Stimulated activated CD4-positive, alpha-beta T cell treated with anti-CD3 and anti-CD28 coated beads, Interleukin-15, amount 100 ng/mL, for 24 hours (primary cell): ENCODE data around the gene WHRN.

Experiments
- DNase-seq: peaks from one replicate; pipeline ENCODE4 v3.0.0-alpha.2; 2020

Gene WHRN

GRCh38 chr9:114505187-114506081 lies at the start of gene WHRN:
TSS of gene WHRN (minus strand) at chr9:114505473. CDS start at chr9:114504801, 672 bp downstream.
- DNase-seq = peak; percentile 94

GRCh38 chr9:114553202-114553601 lies 47.9 kb upstream of the WHRN start:
- no peak for DNase-seq

DNA sequence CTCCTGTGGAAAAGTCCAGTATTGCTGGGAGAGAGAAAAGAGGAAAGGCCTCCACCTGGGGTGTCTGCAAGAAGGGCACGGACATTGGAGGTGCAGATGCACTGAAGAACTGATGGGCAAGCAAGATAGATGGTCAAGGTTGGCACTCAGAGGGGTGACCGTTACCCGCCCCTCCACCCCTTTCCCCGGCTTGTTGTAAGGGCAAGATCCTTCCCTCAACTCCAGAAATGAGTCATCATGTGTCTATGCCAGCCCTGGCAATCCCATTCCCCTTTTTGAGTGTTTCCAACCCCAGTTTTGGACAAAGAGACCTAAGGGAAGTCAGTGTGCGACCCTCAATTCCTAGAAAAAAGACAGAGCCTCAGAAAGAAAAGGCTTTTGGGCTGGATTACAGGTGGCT lies 47.4 kb upstream of the WHRN start:
- no peak for DNase-seq

DNA sequence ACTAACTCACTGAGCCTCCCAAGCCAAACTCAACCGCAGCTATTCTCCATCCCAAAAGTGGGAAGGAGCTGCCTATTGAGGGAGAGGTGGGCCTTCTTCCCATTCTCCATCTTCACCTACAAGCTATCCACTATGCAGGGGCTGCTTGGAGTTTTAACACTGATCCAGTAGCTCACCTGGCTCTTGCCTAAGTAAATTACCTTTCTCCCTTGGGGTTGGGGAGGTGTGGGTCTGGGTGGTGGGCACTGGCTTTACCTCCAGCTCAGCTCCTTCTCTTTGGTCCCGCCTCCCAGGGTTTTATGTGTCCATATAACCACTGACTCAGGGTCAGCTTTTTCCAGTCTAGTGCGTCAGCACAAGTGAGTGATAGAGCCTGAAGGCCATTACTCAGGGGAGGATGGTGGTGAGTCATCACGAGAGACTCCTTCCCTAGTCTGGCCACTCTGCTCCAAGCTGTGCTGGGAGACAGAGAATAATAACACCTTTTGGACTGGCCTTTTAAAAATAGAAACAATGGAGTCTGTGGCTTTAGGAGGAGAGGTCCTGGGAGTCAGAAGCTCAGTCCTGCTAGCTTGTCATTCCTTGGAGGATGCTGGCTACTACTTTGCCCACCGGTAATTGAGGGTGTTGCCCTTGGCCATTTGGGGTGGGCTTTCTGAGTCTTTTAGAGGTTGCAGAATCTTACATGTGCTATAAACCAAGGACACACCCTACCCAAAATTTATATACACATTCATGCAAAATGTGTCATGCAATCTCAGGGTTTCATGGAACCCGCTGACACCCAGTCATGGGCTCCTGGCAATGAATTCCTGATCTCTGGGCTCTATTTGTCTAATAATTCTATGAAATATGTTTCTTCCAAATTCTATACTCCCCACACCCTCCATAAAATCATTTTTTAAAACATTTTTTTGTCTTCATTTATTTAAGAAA lies 46.7 kb upstream of the WHRN start:
- no peak for DNase-seq

DNA sequence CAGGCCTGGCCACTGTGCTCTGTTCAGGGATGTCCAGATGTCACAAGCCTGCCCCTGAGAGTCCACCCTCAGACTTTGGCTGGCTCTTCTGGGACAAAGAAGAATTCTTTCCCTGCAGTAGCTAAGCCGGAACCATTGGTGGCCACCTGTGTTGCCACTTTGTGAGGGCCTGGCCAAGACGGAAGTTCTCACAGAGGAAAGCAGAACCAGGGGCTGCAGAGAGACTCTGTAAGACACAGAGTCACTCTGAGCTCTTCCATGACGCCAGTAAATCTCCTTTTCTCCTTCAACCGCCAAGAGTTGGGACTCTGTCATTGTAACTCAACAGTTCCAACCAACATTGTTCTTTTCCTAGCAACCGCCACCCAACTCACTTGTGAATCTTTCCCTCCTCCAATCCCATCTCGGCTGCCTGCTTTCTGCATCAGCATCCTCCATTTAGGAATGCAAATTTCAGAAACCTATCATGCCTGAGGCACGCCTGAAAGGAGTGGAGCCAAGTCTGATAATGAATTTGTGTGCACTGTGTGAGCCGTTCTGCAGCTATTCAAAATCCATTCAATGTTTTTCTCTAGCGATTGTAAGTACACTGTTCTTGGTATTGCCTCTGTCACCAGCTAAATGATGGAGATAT lies 44.5 kb upstream of the WHRN start:
- DNase-seq = no peak

- DNase-seq = no peak
Measured at GRCh38 chr9:114546851-114547250, 41.6 kb upstream of the WHRN start.

DNA sequence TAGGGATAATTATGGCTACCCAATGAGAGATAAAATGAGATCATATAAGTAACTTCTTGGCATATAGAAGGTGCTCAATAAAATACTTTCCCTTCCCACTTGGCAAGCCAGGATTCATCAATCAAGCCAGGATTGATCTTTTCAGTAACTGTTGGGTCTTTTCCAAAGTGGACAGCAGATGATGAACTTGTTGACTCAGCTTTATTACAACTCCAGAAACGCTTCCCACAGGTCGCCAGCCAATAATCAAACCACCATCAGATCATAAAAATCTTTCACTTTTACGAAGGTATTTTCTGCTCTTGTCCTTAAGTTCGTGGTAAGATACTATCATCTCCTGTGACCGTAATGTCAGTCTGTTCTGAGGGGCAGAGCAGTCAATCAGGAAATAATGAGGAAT lies 39.8 kb upstream of the WHRN start:
- DNase-seq = no peak

GRCh38 chr9:114539701-114540380 lies 34.6 kb upstream of the WHRN start:
- no peak for DNase-seq

DNA sequence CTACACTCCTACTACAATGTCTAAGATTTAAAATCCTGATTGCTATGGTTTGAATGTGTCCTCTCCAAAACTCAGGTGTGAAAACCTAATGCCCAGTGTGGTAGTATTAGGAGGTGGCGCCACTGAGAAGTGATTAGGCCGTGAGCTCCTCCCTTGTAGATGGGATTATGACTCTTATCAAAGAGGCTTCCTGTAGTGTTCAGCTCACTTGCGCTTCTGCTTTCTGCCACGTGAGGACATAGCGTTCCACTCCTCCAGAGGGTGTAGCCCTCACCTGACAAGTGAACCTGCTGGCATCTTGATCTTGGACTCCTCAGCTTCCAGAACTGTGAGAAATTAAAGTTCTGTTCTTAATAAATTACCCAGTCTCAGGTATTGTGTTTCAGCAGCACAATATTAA lies 33.0 kb upstream of the WHRN start:
- peak; percentile 16 for DNase-seq

DNA sequence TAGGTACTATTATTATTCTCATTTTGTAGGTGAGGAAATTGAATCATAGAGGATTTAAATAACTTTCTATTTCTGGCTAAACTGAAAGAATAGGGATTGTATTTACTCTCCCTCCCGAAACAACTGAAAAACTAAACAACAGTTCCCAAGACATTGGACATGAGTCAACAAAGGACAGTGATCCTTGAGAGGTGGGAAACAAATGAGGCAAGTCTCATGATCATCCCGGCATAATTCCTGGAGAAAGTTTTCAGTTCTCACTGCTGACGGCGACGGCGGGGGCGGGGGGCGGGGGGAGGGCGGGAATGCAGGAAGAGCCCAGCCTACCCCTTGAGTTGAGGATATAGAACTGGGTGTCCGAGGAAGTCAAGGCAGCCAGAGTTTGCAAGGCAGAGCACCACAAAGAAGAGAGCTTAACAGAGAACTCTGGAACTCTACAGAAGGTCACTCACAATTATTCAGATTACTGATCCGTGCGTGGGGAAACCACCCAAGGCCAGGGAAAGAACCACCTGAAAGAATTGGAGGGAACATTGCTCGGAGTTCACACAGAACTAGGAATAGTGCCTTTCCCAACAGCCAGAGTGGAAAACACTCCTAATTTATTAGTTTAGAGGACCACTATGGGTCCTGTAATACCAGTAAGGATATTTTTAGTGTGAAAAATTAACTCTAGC lies 27.4 kb upstream of the WHRN start:
- DNase-seq = no peak

- no peak for DNase-seq
Measured at GRCh38 chr9:114529285-114529684, 24.0 kb upstream of the WHRN start.

- DNase-seq = no peak
Measured at GRCh38 chr9:114526807-114527206, 21.5 kb upstream of the WHRN start.

DNA sequence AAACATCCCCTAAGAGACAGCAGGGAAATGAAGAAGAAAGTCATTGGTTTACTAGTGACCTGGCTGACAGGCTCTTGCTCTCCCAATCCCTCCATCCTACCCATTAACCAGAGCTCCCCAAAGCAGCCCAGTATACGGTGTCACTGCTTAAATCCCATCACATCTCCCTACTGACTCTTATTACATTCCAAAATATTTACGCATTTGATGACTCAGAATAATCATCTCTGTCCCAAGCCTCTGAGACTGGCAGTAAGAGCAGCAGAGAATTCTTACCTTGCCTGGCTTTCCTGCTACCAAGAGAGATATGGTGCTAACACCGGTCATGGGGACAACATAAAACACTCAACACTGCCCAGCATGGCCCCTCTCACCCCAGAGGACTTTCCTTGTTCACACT lies 20.2 kb upstream of the WHRN start:
- DNase-seq = no peak

GRCh38 chr9:114524247-114524681 lies 19.0 kb upstream of the WHRN start:
- no peak for DNase-seq

DNA sequence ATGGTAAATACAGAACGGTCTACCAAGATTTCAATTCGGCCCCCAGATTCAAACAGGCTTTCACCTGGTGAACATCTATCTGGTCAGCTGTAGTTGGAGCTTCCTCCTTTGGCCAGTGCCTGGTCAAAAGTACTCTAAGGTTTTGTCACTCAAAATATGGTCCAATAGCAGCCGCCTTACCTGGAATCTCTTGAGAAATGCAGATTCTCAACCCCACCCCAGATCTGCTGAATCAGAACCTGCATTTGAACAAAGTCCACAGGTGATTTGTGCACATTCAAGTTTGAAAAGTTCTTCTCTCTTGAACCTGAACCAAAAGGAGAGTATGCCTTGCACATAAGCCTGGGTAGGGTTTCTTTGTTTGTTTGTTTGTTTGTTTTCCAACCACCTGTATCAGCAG lies 17.6 kb upstream of the WHRN start:
- DNase-seq = no peak

DNA sequence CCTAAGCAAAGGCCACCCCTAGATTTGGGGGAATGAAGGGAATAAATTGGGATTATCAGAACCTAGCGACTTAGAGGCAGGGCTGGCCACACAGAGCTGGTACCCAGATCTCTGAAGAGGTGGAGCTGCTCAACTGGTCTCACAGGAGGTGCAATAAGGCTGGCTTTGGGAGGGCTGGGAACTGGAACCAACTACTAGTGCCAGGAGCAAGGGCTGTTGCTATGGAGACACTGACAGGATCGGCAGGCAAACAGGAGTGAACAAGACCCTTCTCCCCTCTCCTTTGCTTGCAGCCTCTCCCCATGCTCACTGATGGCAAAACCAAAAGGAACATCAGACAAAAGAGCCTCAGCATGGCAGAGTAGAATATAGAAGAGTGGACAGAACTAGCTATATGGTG lies 17.0 kb upstream of the WHRN start:
- no peak for DNase-seq

- no peak for DNase-seq
Measured at GRCh38 chr9:114521846-114522245, 16.6 kb upstream of the WHRN start.

- no peak for DNase-seq
Measured at GRCh38 chr9:114518599-114519022, 13.3 kb upstream of the WHRN start.

DNA sequence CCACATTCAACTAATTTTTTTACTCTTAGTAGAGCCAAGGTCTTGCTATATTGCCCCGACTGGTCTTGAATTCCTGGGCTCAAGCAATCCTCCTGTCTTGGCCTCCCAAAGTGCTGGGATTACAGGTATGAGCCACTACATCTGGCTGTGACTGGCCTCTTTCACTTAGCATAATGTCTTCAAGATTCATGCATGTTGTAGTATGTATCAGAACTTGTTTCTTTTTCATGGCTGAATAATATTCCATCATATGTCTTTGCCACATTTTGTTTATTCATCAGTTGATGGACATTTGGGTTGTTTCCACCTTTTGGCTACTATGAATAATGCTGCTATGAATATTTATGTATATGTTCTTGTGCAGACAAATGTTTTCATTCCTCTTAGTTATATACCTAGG lies 12.8 kb upstream of the WHRN start:
- DNase-seq = no peak

DNA sequence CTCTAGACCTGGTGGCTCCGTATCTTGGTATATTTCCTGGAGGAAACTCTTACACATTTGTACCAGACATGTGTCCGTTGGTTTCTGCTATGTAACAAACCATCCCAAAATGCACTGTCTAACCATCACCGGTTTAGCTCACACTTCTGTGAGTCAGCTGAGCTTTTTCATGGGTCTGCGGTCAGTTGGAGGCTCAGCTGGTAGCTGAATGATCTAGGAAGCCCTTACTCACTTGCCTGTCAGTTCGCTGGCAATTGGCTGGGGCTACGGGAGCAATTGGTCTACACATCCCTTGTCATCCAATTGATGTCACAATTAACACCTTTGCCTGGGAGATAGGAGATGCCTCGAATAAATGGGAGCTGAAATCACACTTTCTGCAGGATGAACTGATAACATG lies 11.6 kb upstream of the WHRN start:
- no peak for DNase-seq

DNA sequence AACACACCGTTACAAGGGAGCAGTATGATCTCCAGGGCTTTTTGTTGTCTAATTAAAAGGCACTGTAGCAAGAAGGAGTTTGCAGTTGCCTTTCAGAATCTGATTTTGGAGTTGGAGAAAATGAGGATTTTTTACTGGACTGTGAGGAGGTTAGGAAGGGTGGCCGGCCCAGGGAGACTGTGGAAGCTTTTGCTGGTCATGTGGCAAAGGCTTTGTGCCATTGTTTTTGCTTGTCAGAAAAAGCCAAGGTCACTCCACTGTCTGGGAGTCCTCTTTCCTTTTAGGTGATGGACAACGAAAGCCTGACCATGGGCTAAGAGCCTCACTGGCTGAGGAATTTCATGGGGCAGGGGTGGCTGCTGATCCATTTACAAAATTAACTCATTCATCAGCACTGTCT lies 10.3 kb upstream of the WHRN start:
- DNase-seq = no peak

DNA sequence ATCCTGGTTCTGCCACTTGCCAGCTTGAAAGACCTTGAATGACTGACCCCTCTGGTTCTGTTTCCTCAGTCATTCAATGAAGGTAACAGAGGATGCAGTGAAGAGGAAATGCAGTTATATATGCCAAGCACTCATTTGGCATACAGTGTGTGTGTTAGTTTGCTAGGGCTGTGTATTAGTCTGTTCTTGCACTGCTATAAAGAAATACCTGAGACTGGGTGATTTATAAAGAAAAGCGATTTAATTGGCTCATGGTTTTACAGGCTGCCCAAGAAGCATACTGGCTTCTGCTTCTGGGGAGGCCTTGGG lies 8.6 kb upstream of the WHRN start:
- no peak for DNase-seq
